NT2/D1 (cell line): Measurements from ENCODE around the gene BTBD1.

Source experiments
- SUZ12 ChIP-seq: IDR thresholded peaks from 2 replicates; pipeline ENCODE4 v1.6.1; 2011; ENCODE audit not compliant: insufficient read length, insufficient read depth; ENCODE audit errors: extremely low read depth
- ZNF274 ChIP-seq: IDR thresholded peaks from 2 replicates; pipeline ENCODE4 v1.6.1; 2011; ENCODE audit warnings: mild to moderate bottlenecking, low read depth, low read length

- TF ChIP-seq SUZ12 (no peak), ZNF274 (no peak)
Observed at GRCh38 chr15:83106994-83107840, 40.2 kb upstream of the BTBD1 start, which contains the start of gene TM6SF1.
